Measurements from ENCODE around the gene CTDSP2. TPM values are rescaled to one million over a fixed set of nuclear protein-coding genes. Genes with fewer than 3 reads are reported as not detected.

Gene CTDSP2
- total RNA-seq, 1 donor from 2014 or later, result 129 TPM

DNA sequence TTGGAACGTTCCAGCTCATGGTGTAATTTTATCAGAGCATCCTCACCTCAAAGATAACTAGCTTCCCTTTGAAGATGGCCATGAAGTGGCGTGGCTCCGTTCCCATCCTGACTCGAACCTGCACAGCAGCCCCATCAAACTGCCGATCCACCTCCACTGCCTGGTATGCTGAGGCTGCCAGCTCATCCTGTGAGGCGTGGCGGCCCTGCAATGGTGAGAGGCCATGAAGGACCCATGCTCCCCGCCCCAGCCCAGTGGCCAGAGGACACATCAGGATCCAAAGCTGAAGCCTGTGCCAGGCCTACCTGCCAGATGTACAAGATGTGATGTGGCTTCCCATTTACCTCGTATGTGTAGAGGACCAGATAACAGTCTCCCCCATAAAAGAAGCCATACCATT lies 39.2 kb downstream of the CTDSP2 start:
- no peak overlapping the region for H3K4me3 ChIP-seq
- peaks cover 3 to 4% of the 10 kb centered on the region in 2 donors for H3K4me1 ChIP-seq
- no peaks in the 10 kb centered on the region for H3K27me3 ChIP-seq
- intact Hi-C loops (cut with DNase I), result no loop called here
- DNase-seq (ENCODE audit: low spot score in 2 of 2), result no peak
- no peaks in the 10 kb centered on the region for H3K9me3 ChIP-seq
- TF ChIP-seq, protein P1, sequence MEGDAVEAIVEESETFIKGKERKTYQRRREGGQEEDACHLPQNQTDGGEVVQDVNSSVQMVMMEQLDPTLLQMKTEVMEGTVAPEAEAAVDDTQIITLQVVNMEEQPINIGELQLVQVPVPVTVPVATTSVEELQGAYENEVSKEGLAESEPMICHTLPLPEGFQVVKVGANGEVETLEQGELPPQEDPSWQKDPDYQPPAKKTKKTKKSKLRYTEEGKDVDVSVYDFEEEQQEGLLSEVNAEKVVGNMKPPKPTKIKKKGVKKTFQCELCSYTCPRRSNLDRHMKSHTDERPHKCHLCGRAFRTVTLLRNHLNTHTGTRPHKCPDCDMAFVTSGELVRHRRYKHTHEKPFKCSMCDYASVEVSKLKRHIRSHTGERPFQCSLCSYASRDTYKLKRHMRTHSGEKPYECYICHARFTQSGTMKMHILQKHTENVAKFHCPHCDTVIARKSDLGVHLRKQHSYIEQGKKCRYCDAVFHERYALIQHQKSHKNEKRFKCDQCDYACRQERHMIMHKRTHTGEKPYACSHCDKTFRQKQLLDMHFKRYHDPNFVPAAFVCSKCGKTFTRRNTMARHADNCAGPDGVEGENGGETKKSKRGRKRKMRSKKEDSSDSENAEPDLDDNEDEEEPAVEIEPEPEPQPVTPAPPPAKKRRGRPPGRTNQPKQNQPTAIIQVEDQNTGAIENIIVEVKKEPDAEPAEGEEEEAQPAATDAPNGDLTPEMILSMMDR (IDR thresholded peaks at IDR 0.05), result no peak
- no peak overlapping the region for H3K27ac ChIP-seq
- H3K36me3 ChIP-seq, result peaks cover 58 to 71% of the 10 kb centered on the region in 2 donors

DNA sequence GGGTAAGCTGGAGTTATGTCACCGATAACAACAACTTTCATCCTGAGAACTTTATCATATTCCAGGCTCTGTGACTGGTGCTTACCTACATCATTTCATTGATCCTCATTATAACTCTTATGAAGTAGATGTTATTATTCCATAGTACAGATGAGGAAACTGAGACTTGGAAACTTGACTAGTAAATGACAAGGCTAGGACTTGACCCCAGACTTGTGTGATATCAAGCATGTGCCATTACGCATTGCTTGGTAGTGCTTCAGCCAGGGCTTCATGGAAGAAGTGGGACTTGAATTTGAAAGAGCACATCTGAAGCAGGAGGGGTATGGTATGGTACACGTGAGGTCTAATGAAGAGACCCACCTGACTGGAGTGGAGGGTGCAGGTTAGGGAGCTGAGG lies 39.9 kb downstream of the CTDSP2 start:
- H3K27me3 ChIP-seq, result no peaks in the 10 kb centered on the region
- H3K9me3 ChIP-seq, result no peaks in the 10 kb centered on the region
- TF ChIP-seq, protein P1 (IDR thresholded peaks at IDR 0.05), result no peak
- peaks cover 59 to 75% of the 10 kb centered on the region in 2 donors for H3K36me3 ChIP-seq
- H3K4me1 ChIP-seq, result peaks cover 3 to 4% of the 10 kb centered on the region in 2 donors
- no peak for DNase-seq (ENCODE audit: low spot score in 2 of 2)
- no peak overlapping the region for H3K27ac ChIP-seq
- intact Hi-C loops (cut with DNase I), result no loop called here
- no peak overlapping the region for H3K4me3 ChIP-seq

DNA sequence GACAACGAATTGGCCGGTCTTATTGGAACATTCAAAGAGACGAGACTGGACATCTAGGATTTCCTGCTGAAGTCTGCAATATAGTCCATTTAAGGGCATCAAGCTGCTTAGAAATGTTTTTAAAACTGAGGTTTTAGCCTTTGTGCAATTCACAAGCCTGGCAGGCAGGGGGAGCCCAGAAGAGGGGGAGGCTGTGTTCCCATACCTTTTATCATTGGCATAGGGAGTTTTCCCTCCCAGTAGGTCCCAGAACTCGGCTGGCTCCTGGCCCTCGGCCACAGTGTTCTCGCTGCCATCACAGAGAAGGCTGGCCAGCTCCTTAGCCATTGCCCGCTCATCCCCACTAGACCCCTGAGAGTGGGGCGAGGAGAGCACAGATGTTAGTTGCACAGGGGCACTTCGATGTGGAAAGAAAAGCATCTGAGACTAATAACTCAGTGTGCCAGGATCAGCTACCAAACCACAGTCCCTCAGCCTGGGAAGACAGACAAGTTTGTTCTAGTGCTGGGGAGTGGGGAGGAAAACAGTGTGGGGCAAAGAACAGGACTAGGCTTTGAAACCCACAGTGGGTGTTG lies 43.1 kb downstream of the CTDSP2 start:
- DNase-seq (ENCODE audit: low spot score in 2 of 2), result no peak
- TF ChIP-seq, protein P1 (IDR thresholded peaks at IDR 0.05), result peak; percentile 76 to 79 (median 78)
- Histone ChIP-seq H3K4me3 (no peak overlapping the region), H3K4me1 (peaks cover 3 to 4% of the 10 kb centered on the region in 2 donors), H3K27me3 (no peaks in the 10 kb centered on the region), H3K9me3 (no peaks in the 10 kb centered on the region), H3K27ac (peak overlapping the region; percentile 25 to 40), H3K36me3 (peaks cover 65 to 81% of the 10 kb centered on the region in 2 donors)
- intact Hi-C loops (cut with DNase I), result loop anchor here (1.0 to 5.0 kb wide), 2 partner anchors 39 to 102 kb away; no protein-coding TSS in a partner anchor

DNA sequence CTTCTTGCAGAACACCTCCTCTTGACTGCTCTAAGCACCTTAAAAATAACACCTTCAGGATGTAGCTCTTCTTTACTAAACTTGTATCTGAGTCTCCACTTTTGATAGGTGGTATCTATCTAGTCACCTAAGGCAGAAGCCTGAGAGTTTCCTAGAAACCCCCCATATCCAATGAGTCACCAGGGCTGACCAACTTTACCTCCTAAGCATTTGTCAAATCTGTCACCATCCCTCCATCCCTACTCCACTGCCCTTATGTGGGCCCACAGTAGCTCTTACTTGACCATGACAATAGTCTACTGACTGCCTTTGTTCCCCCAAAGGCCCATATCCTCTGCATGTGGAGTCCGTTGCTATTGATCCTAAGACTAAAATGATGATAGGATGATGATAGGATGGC lies 43.9 kb downstream of the CTDSP2 start:
- H3K36me3 ChIP-seq, result peaks cover 67 to 75% of the 10 kb centered on the region in 2 donors
- peaks cover 3 to 4% of the 10 kb centered on the region in 2 donors for H3K4me1 ChIP-seq
- H3K27ac ChIP-seq, result no peak overlapping the region
- H3K4me3 ChIP-seq, result no peak overlapping the region
- H3K9me3 ChIP-seq, result no peaks in the 10 kb centered on the region
- DNase-seq (ENCODE audit: low spot score in 2 of 2), result no peak
- no peaks in the 10 kb centered on the region for H3K27me3 ChIP-seq
- intact Hi-C loops (cut with DNase I), result loop anchor here (1.0 to 5.0 kb wide), 2 partner anchors 40 to 103 kb away; no protein-coding TSS in a partner anchor
- TF ChIP-seq, protein P1 (IDR thresholded peaks at IDR 0.05), result no peak

DNA sequence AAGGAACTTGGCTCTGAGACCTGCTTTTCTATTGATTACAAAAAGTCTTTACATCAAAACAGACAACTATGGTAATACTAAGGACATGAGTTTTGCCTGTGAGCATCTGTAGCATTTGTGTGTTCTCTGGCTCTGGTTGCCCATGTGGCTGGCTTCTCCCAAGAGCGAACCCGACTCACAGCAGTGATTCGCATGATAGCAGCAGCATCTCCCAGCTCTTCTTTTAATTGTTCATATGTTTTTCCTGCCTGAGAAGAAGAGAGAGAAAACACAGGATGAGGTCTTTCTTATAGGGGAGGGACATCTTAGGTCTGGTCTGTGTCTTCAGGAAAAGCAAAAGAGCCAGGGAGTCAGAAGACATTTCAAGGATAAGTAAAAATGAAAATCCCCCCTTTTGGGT lies 45.6 kb downstream of the CTDSP2 start:
- intact Hi-C loops (cut with DNase I), result loop anchor here (5.0 kb wide), 1 partner anchor 41 kb away; no protein-coding TSS in a partner anchor

More for the DNA sequence above, 45.6 kb downstream of the CTDSP2 start:
- TF ChIP-seq, protein P1 (IDR thresholded peaks at IDR 0.05), result no peak
- Histone ChIP-seq H3K27me3 (no peaks in the 10 kb centered on the region), H3K4me3 (no peak overlapping the region), H3K4me1 (peaks cover 3 to 4% of the 10 kb centered on the region in 2 donors), H3K27ac (no peak overlapping the region), H3K9me3 (no peaks in the 10 kb centered on the region), H3K36me3 (peaks cover 68 to 75% of the 10 kb centered on the region in 2 donors)
- DNase-seq (ENCODE audit: low spot score in 2 of 2), result no peak
